GM13977 (cell line): ENCODE results near the gene CFAP206.

ENCODE experiments used
- DNase-seq: peaks from one replicate; pipeline ENCODE4 v3.0.0; 2012; ENCODE audit warnings: low spot score
- CTCF ChIP-seq: IDR thresholded peaks from 2 replicates; pipeline ENCODE4 v1.5.1; 2012; ENCODE audit warnings: mild to moderate bottlenecking, control low read depth; ENCODE audit not compliant: insufficient read depth; ENCODE audit errors: extremely low read depth, missing control alignments
- in situ Hi-C: fragments of 300-500 bp; cut with MboI; formaldehyde crosslinking; loops from one replicate; pipeline ENCODE4 v1.12.0; 2022; ENCODE audit warnings: low sequenced_read_pairs, low pct_unique_long_range_greater_than_20kb, mixed read lengths, inconsistent platforms; ENCODE audit not compliant: unreplicated experiment

Gene CFAP206

GRCh38 chr6:87501809-87502572 is 94.2 kb downstream of the CFAP206 start:
- in situ Hi-C loops, result no loop called here
- DNase-seq, result no peak
- TF ChIP-seq CTCF, result no peak

GRCh38 chr6:87504441-87504840 is 96.7 kb downstream of the CFAP206 start:
- in situ Hi-C loops, result no loop called here
- no peak for TF ChIP-seq CTCF
- DNase-seq, result no peak
